ENCODE measurements around the gene TRIM2.

DNA sequence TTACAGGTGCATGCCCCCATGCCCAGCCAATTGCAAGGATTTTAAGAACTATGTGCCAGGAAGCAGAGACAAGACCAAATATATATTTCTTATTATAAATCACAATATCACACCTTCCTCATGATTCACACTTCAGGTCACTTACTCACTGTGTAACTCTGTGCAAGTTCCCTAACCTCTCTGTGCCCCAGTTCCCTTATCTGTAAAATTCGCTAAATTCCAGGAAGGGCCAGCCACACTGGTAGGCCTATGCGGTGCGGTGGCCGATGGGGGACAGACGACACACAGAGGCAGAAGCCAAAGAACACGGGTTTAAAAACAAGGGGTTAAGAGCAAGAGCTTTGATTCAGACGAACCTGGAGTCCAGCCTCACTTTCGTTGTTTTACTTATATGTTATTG, 2.8 kb downstream of the TRIM2 start:
- TF ChIP-seq POLR2A (IDR thresholded peaks at IDR 0.05; ENCODE audit: low read depth, low read length): no peak
- TF ChIP-seq SPI1 (IDR thresholded peaks at IDR 0.05; ENCODE audit: low read depth, low read length): no peak
- TF ChIP-seq POLR2AphosphoS5 (IDR thresholded peaks at IDR 0.05; ENCODE audit: low read depth, low read length): no peak
- no peak for TF ChIP-seq TAF1 (IDR thresholded peaks at IDR 0.05; ENCODE audit: low read depth, low read length)

Measured in GM12891 (cell line).